MM.1S (cell line): ENCODE data around the gene CARD11.
"Not testable (repeated sequence)": the region's sequence is repeated elsewhere in the genome, so short reads cannot be mapped to it uniquely, and the experiment has no call there.

Experiments
- DNase-seq: peaks from one replicate; pipeline ENCODE4 v3.0.0-alpha.2; 2015
- H2AFZ ChIP-seq: fragments of 300-600 bp; sonication (generic); 2 replicates; pipeline ENCODE4 v1.6.0; 2016; ENCODE audit warnings: antibody characterized with exemption, low read length
- H3F3A ChIP-seq: fragments of 300-600 bp; sonication (generic); 2 replicates; pipeline ENCODE4 v1.6.1; 2016; ENCODE audit warnings: mild to moderate bottlenecking, antibody characterized with exemption, low read length, moderate library complexity, mixed read lengths; ENCODE audit not compliant: insufficient read depth
- H3K27ac ChIP-seq: fragments of 300-600 bp; sonication (generic); 2 replicates; pipeline ENCODE4 v1.5.1; 2016; ENCODE audit warnings: mild to moderate bottlenecking, low read length
- H3K27me3 ChIP-seq: fragments of 300-600 bp; sonication (generic); replicated peaks from 2 replicates; pipeline ENCODE4 v1.6.0; 2016; ENCODE audit warnings: low read length; ENCODE audit not compliant: insufficient read depth
- H3K36me3 ChIP-seq: fragments of 300-600 bp; sonication (generic); replicated peaks from 2 replicates; pipeline ENCODE4 v1.6.1; 2016; ENCODE audit warnings: mild to moderate bottlenecking, low read length, mixed read lengths; ENCODE audit not compliant: insufficient read depth
- H3K4me1 ChIP-seq: fragments of 300-600 bp; sonication (generic); 2 replicates; pipeline ENCODE4 v1.6.1; 2016; ENCODE audit warnings: low read length, mixed read lengths
- H3K4me2 ChIP-seq: fragments of 300-600 bp; sonication (generic); 2 replicates; pipeline ENCODE4 v1.6.0; 2016; ENCODE audit warnings: low read depth, low read length
- H3K4me3 ChIP-seq: fragments of 300-600 bp; sonication (generic); 2 replicates; pipeline ENCODE4 v1.5.1; 2016; ENCODE audit warnings: low read length, mixed read lengths
- H3K79me2 ChIP-seq: fragments of 300-600 bp; sonication (generic); 2 replicates; pipeline ENCODE4 v1.6.1; 2016; ENCODE audit warnings: mixed run types, low read length, mixed read lengths
- H3K9ac ChIP-seq: fragments of 300-600 bp; sonication (generic); 2 replicates; pipeline ENCODE4 v1.6.1; 2016; ENCODE audit warnings: low read length, mixed read lengths
- H3K9me2 ChIP-seq: fragments of 300-600 bp; sonication (generic); replicated peaks from 2 replicates; pipeline ENCODE4 v1.6.1; 2016; ENCODE audit warnings: mild to moderate bottlenecking, low read length, mixed read lengths; ENCODE audit not compliant: insufficient read depth
- H3K9me3 ChIP-seq: fragments of 300-600 bp; sonication (generic); replicated peaks from 2 replicates; pipeline ENCODE4 v1.6.1; 2016; ENCODE audit warnings: mild to moderate bottlenecking, low read length, mixed read lengths; ENCODE audit not compliant: insufficient read depth
- H4K20me1 ChIP-seq: fragments of 300-600 bp; sonication (generic); 2 replicates; pipeline ENCODE4 v1.6.1; 2016; ENCODE audit warnings: mild to moderate bottlenecking, low read length, moderate library complexity, mixed read lengths; ENCODE audit not compliant: insufficient read depth
- EZH2 ChIP-seq: fragments of 300-600 bp; sonication (generic); optimal IDR thresholded peaks from 2 replicates; pipeline ENCODE3; 2017; ENCODE audit warnings: low read depth, mild to moderate bottlenecking, antibody characterized with exemption, low read length, mixed read lengths
- EZH2phosphoT487 ChIP-seq: fragments of 300-600 bp; sonication (generic); IDR thresholded peaks from 2 replicates; pipeline ENCODE4 v1.6.1; 2018; ENCODE audit warnings: antibody characterized with exemption, low read length
- TF ChIP-seq, protein P1 (sequence below): fragments of 300-600 bp; sonication (generic); IDR thresholded peaks from 2 replicates; pipeline ENCODE4 v1.5.1; 2016; ENCODE audit warnings: antibody characterized with exemption, low read length, mixed read lengths

Gene CARD11

GRCh38 chr7:3027005-3027845 lies 16.4 kb downstream of the CARD11 start:
- no peak for DNase-seq
- peaks cover 24% of the 10 kb centered on the region for H3K79me2 ChIP-seq

DNA sequence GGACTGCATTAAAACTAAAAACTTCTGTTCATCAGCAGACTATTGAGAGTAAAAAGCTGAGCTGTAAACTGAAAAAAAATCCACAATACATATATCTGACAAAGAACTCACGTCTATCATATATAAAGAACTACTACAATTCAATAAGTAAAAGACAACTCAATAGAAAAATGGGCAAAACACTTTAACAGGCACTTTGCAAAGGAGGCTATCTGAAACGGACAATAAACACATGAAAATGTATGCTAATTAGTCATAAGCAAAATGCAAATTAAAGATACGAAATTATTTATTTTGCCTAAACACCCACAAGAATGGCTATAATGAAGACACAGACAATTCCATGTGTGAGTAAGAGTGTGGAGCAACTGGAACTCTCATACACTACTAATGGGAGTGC lies 18.1 kb downstream of the CARD11 start:
- H3K79me2 ChIP-seq: peaks cover 21% of the 10 kb centered on the region

More at GRCh38 chr7:3027005-3027845, 16.4 kb downstream of the CARD11 start:
- Histone ChIP-seq H3K27ac (no peak overlapping the region), H3K4me1 (no peaks in the 10 kb centered on the region), H3K4me2 (no peak overlapping the region), H3K27me3 (no peaks in the 10 kb centered on the region), H3K9ac (no peak overlapping the region), H2AFZ (no peak overlapping the region), H3F3A (no peaks in the 10 kb centered on the region), H4K20me1 (no peaks in the 10 kb centered on the region), H3K9me3 (no peaks in the 10 kb centered on the region), H3K9me2 (no peaks in the 10 kb centered on the region), H3K36me3 (no peaks in the 10 kb centered on the region), H3K4me3 (no peak overlapping the region)
- TF ChIP-seq, protein P1, sequence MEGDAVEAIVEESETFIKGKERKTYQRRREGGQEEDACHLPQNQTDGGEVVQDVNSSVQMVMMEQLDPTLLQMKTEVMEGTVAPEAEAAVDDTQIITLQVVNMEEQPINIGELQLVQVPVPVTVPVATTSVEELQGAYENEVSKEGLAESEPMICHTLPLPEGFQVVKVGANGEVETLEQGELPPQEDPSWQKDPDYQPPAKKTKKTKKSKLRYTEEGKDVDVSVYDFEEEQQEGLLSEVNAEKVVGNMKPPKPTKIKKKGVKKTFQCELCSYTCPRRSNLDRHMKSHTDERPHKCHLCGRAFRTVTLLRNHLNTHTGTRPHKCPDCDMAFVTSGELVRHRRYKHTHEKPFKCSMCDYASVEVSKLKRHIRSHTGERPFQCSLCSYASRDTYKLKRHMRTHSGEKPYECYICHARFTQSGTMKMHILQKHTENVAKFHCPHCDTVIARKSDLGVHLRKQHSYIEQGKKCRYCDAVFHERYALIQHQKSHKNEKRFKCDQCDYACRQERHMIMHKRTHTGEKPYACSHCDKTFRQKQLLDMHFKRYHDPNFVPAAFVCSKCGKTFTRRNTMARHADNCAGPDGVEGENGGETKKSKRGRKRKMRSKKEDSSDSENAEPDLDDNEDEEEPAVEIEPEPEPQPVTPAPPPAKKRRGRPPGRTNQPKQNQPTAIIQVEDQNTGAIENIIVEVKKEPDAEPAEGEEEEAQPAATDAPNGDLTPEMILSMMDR: no peak
- TF ChIP-seq EZH2: no peak
- no peak for TF ChIP-seq EZH2phosphoT487

GRCh38 chr7:3021825-3022224 lies 21.8 kb downstream of the CARD11 start:
- no peaks in the 10 kb centered on the region for H3K4me1 ChIP-seq
- no peaks in the 10 kb centered on the region for H3K27me3 ChIP-seq
- no peak for TF ChIP-seq EZH2phosphoT487
- TF ChIP-seq, protein P1: no peak
- no peak for TF ChIP-seq EZH2
- H3K4me3 ChIP-seq: no peak overlapping the region
- no peak overlapping the region for H3K27ac ChIP-seq
- H3K9me2 ChIP-seq: no peaks in the 10 kb centered on the region
- no peaks in the 10 kb centered on the region for H3F3A ChIP-seq
- no peaks in the 10 kb centered on the region for H3K9me3 ChIP-seq
- no peak overlapping the region for H3K9ac ChIP-seq
- H4K20me1 ChIP-seq: no peaks in the 10 kb centered on the region
- no peak overlapping the region for H2AFZ ChIP-seq
- no peak for DNase-seq
- H3K36me3 ChIP-seq: no peaks in the 10 kb centered on the region
- no peak overlapping the region for H3K4me2 ChIP-seq
- peaks cover 19% of the 10 kb centered on the region for H3K79me2 ChIP-seq

More for the DNA sequence above, 18.1 kb downstream of the CARD11 start:
- Histone ChIP-seq H3K4me3 (no peak overlapping the region), H3K27me3 (no peaks in the 10 kb centered on the region), H3K36me3 (no peaks in the 10 kb centered on the region), H3K9me2 (no peaks in the 10 kb centered on the region), H3F3A (no peaks in the 10 kb centered on the region), H2AFZ (no peak overlapping the region), H4K20me1 (no peaks in the 10 kb centered on the region), H3K9me3 (no peaks in the 10 kb centered on the region), H3K4me2 (no peak overlapping the region), H3K27ac (no peak overlapping the region), H3K4me1 (no peaks in the 10 kb centered on the region), H3K9ac (no peak overlapping the region)
- no peak for DNase-seq
- TF ChIP-seq, protein P1: no peak
- TF ChIP-seq EZH2phosphoT487 (no peak), EZH2 (no peak)

- H2AFZ ChIP-seq, H3K4me1 ChIP-seq, H3K36me3 ChIP-seq, H3F3A ChIP-seq, H4K20me1 ChIP-seq, DNase-seq, H3K9ac ChIP-seq, H3K27me3 ChIP-seq, H3K9me2 ChIP-seq, H3K4me2 ChIP-seq, H3K9me3 ChIP-seq, H3K27ac ChIP-seq, H3K4me3 ChIP-seq: not testable (repeated sequence)
- peaks cover 19% of the 10 kb centered on the region for H3K79me2 ChIP-seq
Observed at GRCh38 chr7:3021224-3021623, 22.4 kb downstream of the CARD11 start.
